ENCODE results near the gene BTBD9. TPM values are rescaled to one million over a fixed set of nuclear protein-coding genes. Genes with fewer than 3 reads are reported as not detected.

BTBD9 gene
- total and polyA plus RNA-seq, 2 of the 13 experiments (the other 11 are each of a cell fraction or from before 2014, with no cell fraction given): 1.2 to 3.0 TPM

DNA sequence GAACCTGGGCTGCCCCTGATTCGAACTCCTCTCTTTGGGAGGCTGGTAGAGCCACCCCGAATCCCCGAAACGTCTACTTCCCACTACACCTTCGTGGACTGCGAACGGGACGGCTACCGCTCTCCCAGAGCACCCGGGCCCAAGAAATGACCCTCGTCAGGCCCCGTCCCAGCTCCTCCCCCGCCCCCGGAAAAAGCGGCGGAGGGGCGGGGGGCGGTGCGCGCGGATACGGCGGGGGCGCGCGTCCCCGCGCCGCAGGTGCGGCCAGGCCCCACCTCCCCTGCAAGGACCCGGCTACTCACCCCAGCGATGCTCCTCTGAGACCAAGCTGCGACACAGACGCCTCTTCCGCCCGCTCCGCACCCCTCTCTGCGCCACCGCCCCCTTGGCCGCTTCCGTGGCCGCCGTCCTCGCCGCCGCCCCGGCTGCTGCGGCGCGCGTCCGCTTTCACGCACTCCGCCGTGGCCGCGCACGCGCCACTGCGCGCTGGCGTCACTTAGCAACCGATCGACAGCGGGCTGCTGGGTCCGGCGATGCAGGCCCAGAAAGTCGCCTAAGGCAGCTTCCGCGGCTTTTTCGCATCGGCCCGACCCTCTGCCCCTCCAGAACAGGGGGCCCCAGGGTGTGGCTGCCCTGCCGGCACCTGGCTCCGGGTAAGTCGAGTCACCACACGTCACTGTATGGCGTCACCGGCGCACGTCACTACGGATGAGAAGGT, at the start of gene BTBD9 (continued):
- TF ChIP-seq ZNF232 (CRISPR knock-in tag; IDR thresholded peaks at IDR 0.05; ENCODE audit: borderline replicate concordance) (0 out of 2 replicates have a peak, but pooled peaks have one; percentile 62), ZNF878 (CRISPR knock-in tag; IDR thresholded peaks at IDR 0.05) (no peak), HNF4G (IDR thresholded peaks at IDR 0.05; ENCODE audit: borderline replicate concordance, low read depth, low read length) (no peak), HNF4G (CRISPR knock-in tag; IDR thresholded peaks at IDR 0.05; ENCODE audit: borderline replicate concordance, low read depth) (no peak), NFRKB (IDR thresholded peaks at IDR 0.05) (no peak), CCDC6 (CRISPR knock-in tag; IDR thresholded peaks at IDR 0.05) (peak; percentile 86), ZNF138 (CRISPR knock-in tag; IDR thresholded peaks at IDR 0.05; ENCODE audit: low read depth) (peak; percentile 32; the same call in 1 of the 2 replicates), MAFK (conservative IDR thresholded peaks at IDR 0.05 in 1 of 2, IDR thresholded peaks at IDR 0.05 in 1 of 2; ENCODE audit: low read length in 2 of 2) (no peak), BRCA1 (CRISPR knock-in tag; IDR thresholded peaks at IDR 0.05) (no peak), SOX13 (IDR thresholded peaks at IDR 0.05) (no peak; the same call in 1 of the 2 replicates), SOX13 (CRISPR knock-in tag; conservative IDR thresholded peaks at IDR 0.05 in 1 of 2, IDR thresholded peaks at IDR 0.05 in 1 of 2) (no peak), ZNF567 (CRISPR knock-in tag; IDR thresholded peaks at IDR 0.05; ENCODE audit: borderline replicate concordance) (peak; percentile 22), ZNF547 (CRISPR knock-in tag; IDR thresholded peaks at IDR 0.05) (peak; percentile 70; the same call in 1 of the 2 replicates), NFE2L2 (IDR thresholded peaks at IDR 0.05; ENCODE audit: low read length) (no peak), NR2F1 (CRISPR knock-in tag; IDR thresholded peaks at IDR 0.05) (no peak), MED1 (CRISPR knock-in tag; IDR thresholded peaks at IDR 0.05) (no peak; the same call in none of the 2 replicates), RFX1 (IDR thresholded peaks at IDR 0.05) (peak; percentile 75; the same call in 1 of the 2 replicates), ZNF563 (CRISPR knock-in tag; IDR thresholded peaks at IDR 0.05) (peak; percentile 82), ZNF7 (CRISPR knock-in tag; IDR thresholded peaks at IDR 0.05) (no peak)
- TF ChIP-seq, protein P1, sequence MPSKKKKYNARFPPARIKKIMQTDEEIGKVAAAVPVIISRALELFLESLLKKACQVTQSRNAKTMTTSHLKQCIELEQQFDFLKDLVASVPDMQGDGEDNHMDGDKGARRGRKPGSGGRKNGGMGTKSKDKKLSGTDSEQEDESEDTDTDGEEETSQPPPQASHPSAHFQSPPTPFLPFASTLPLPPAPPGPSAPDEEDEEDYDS (CRISPR knock-in tag; IDR thresholded peaks at IDR 0.05): no peak
- TF ChIP-seq, protein P2, sequence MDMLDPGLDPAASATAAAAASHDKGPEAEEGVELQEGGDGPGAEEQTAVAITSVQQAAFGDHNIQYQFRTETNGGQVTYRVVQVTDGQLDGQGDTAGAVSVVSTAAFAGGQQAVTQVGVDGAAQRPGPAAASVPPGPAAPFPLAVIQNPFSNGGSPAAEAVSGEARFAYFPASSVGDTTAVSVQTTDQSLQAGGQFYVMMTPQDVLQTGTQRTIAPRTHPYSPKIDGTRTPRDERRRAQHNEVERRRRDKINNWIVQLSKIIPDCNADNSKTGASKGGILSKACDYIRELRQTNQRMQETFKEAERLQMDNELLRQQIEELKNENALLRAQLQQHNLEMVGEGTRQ (IDR thresholded peaks at IDR 0.05; ENCODE audit: low read depth, low read length): no peak
- TF ChIP-seq, protein P2 (CRISPR knock-in tag; IDR thresholded peaks at IDR 0.05; ENCODE audit: borderline replicate concordance): no peak
- TF ChIP-seq, protein P3, sequence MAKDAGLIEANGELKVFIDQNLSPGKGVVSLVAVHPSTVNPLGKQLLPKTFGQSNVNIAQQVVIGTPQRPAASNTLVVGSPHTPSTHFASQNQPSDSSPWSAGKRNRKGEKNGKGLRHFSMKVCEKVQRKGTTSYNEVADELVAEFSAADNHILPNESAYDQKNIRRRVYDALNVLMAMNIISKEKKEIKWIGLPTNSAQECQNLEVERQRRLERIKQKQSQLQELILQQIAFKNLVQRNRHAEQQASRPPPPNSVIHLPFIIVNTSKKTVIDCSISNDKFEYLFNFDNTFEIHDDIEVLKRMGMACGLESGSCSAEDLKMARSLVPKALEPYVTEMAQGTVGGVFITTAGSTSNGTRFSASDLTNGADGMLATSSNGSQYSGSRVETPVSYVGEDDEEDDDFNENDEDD (CRISPR knock-in tag; IDR thresholded peaks at IDR 0.05; ENCODE audit: borderline replicate concordance): peak; percentile 35; the same call in 1 of the 2 replicates
- TF ChIP-seq, protein P4, sequence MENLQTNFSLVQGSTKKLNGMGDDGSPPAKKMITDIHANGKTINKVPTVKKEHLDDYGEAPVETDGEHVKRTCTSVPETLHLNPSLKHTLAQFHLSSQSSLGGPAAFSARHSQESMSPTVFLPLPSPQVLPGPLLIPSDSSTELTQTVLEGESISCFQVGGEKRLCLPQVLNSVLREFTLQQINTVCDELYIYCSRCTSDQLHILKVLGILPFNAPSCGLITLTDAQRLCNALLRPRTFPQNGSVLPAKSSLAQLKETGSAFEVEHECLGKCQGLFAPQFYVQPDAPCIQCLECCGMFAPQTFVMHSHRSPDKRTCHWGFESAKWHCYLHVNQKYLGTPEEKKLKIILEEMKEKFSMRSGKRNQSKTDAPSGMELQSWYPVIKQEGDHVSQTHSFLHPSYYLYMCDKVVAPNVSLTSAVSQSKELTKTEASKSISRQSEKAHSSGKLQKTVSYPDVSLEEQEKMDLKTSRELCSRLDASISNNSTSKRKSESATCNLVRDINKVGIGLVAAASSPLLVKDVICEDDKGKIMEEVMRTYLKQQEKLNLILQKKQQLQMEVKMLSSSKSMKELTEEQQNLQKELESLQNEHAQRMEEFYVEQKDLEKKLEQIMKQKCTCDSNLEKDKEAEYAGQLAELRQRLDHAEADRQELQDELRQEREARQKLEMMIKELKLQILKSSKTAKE (CRISPR knock-in tag; IDR thresholded peaks at IDR 0.05; ENCODE audit: borderline replicate concordance): no peak
